ENCODE measurements around the gene USF2. TPM values are rescaled to one million over a fixed set of nuclear protein-coding genes. Genes with fewer than 3 reads are reported as not detected.
"Not testable (repeated sequence)": the region's sequence is repeated elsewhere in the genome, so short reads cannot be mapped to it uniquely, and the experiment has no call there.

The USF2 gene, protein sequence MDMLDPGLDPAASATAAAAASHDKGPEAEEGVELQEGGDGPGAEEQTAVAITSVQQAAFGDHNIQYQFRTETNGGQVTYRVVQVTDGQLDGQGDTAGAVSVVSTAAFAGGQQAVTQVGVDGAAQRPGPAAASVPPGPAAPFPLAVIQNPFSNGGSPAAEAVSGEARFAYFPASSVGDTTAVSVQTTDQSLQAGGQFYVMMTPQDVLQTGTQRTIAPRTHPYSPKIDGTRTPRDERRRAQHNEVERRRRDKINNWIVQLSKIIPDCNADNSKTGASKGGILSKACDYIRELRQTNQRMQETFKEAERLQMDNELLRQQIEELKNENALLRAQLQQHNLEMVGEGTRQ
- total RNA-seq (2014; rRNA removed; shearing (Covaris generic)), result 53.5 and 54.2 TPM in 2 replicates

DNA sequence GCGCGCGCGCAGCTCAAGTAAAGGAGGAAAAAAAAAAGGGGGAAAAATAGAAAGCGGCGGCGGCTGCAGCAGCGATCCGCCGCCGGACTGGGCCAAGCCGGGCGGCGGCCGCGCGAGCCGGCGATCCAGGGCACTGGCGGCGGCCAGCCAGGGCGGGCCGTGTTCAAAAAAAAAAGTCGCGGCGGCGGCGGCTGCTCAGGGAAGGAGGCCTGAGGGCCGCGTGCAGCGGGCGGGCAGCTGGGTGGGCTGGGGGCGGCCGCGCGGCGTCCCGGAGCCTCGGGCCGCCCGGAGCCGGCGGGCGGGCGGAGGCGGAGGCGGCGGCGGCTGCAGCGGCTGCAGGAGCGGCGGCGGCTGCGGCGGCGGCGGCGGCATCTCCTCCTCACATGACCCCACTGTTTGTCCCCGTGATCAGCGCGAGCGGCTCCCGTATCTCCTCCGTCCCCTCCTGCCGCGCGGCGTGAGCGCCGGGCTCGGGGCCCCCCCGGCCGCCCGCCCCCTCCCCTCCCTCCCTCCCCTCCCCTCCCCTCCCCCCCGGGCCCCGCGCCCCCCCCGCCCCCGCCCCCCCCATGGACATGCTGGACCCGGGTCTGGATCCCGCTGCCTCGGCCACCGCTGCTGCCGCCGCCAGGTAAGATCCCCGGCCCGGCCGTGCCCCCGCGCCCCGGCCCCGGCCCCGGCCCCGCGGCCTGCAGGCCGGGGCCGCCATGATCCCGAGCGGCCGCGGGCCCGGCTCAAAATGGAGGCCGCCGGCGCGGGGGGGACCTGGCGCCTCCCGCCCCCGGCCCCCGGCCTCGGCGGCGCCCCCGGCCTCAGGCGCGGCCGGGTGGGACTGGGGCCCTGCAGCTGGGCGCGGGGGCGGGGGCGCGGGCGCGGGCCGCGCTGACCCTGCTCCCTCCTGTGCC is at the start of gene USF2:
USF2 (plus strand) TSS at position 427 of the 902 bp plus-strand sequence; CDS start at position 567, 140 bp downstream.
- DNase-seq (ENCODE audit: low spot score), result peak; percentile 46

DNA sequence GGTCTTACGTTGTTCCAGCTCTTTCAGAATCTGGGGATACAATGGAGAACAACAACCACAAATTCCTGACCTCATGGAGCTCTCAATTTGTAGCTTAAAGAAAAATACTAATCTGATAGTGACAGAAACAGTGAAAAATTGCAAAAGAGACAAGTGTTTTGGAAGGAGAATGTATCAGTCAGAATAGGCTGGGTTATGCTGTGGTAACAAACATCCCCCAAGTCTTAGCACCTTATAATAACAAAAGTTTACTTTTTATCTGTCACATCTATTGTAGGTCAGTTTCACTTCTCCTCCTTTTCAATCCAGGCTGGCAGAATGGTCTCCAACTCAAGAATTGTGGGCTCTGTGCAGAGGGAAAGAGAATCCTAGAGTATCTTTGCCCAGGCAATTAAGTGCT is 49.8 kb upstream of the USF2 start:
- no peak for DNase-seq (ENCODE audit: low spot score)

DNA sequence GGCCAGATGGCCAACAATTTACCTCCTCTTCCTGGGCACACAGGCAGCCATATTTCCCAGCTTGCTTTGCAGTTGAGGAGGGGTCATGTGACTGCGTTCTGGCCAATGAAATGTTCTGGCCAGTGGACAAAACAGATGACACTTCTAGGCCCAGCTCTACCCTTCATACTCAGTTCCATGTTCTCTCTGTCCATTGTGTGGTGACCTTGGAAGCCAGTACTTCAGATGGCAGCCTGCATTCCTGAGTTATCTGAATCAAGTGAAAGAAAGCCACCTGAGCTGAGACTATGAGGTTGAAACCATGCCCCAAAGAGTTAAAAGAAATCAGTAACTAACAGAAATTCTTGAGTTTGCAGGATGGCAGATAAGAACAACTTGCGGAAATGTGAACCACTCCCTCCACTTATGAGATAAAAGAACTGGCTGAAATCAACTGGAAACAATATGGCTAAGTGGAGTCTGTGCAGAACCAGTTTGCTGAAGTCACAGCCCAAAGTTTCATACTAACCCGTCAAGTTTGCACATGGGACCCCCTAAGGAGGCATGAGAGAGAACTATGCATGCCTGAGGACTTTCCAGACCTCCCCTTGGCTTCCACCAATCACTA is 48.3 kb upstream of the USF2 start:
- DNase-seq (ENCODE audit: low spot score), result no peak

DNA sequence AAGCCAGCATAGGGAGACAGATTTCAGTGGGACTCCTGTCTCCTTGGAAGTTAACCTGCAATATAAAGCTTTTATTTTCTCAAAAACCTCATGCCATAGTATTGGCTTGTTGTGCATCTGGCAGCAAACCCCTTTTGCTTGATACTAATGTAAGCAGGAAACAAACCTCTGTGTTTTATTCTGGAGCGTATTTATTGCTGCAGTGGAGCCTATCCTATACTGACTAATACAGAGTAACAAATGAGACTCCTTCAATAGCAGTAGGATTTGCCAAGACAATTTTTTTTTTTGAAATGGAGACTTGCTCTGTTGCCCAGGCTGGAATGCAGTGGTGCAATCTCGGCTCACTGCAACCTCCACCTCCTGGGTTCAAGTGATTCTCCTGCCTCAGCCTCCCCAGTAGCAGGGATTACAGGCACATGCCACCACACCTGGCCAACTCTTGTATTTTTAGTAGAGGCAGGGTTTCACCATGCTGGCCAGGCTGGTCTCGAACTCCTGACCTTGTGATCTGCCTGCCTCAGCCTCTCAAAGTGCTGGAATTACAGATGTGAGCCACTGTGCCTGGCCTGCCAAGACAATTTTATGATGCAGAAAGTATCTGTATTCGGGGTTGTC is 47.7 kb upstream of the USF2 start:
- not testable (repeated sequence) for DNase-seq (ENCODE audit: low spot score)

DNA sequence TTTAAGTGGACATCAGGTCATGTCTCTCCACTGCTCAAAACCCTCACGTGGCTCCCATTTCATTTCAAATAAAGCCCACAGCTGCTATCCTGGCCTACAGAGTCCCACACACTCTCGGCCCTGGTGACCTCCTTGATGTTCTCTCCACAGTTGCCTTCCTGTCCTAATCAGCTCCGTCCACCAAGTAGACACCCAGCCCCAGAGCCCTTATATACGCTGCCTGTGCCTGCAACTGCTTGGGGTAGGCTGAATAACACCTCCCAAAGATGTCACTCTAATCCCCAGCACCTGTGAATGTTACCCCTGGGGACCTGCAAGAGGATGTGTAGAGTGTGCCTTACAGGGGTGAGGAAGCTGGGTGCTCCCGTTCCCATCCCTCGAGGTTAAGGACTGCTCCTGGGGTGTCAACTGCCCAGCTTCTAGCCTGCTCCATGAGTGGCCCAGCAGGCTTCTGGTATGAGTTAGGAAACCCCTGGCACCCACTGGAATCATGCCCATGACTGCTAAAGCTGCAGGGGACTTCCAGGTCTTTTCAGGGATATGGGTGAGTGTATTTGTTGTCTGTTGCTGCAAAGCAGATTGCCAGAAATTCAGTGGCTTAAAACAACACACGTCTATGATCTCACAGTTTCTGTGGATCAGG is 46.3 kb upstream of the USF2 start:
- DNase-seq (ENCODE audit: low spot score), result no peak

DNA sequence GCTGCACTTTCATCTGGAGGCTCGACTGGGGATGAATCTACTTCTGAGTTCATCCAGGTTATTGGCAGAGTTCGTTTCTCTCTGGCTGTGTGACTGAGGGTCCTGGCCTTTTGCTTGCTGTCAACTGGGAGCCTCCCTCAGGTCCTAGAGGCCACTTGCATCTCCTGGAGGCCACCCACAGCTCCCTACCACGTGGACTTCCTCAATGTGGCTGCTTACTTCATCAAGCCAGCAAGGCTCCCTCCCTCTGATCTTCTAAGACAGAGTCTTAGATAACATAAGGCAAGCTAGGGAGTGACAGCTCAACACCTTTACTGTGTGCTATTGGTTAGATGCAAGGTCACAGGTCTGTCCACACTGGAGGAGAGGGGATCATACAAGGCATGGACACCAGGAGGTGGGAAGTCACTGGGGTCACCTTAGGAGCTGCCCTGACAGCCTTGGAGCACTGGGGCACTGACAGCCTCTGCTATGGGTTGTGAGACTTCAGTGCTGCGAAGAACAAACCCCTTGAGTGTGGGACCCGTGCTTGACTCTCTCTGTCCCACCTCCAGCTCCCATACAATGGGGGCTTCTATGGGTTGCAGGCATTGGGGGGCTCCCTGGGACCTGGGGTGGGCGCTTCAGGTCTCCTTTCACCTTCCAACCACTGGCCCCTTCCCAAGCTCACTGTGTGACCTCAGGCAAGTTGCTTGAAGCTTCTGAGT is 45.5 kb upstream of the USF2 start:
- DNase-seq (ENCODE audit: low spot score), result no peak

DNA sequence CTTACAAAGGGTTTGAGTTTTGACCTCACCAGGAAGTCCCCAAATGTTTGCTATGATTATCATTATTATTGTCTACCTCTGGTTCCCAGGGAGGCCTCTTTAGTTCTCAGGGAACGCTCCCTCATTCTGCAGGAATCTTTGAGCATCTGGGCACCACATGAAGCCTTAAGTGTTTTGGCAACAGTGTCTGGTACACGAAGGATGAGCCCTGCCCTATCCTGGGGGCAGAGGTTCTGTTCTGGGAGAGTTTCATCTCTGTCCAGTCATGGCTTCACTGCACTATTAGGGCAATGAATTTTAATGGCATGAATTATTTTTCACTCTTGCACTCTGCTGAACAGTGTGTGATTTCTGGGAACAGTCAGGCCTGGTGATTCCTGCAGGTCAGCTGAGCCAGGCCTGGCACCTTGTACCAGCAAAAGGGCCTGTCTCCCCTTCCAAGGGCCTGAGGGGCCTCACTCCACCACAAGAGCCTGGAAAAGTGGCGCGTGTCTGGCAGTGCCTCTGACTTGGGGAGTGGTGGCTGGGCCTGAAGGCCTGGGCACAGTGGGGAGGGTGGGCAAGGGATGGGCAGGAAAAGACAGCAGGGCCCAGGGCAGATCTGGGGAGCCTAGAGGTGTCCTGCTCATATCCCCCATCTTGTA is 44.8 kb upstream of the USF2 start:
- DNase-seq (ENCODE audit: low spot score), result no peak

DNA sequence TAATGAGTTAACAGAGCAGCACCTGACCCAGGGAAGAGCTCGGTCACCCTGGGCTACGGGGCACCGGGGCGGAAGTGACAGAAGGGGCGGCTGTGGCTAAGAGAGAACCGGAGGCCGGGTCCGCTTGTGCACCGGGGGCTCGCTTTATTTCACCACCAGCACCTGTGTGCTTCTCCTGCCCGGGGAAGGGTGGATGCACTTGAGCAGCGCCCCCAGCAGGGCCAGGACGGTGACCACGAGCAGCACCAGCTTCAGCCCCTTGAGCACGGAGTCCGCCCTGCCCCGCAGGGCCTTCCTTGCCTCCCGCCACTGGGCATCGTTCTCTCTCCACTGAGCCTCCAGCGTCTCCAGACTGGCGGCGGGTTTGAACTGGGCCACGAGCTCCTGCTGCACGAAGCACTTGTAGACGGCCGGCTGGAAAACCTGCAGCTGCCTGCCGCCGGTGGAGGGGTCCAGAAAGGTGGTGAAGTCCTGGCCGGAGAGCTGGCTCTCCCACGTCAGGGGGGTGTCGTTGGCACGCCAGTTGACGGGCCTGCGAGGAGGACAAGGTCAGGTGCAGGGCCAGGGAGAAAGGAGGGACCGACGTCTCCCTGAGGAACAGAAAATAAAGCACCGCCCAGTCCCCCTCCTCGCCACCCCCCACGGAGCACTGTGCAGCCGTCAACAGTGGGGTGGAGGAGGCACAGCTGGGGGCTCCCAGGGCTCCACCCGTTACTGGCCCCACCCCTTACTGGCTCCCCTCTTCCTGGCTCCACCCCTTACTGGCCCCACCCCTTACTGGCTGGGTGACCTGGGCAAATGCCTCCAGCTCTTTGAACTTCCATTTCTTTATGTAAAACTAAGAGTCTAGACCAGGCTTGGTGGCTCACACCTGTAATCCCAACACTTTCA is 43.8 kb upstream of the USF2 start:
- no peak for DNase-seq (ENCODE audit: low spot score)

DNA sequence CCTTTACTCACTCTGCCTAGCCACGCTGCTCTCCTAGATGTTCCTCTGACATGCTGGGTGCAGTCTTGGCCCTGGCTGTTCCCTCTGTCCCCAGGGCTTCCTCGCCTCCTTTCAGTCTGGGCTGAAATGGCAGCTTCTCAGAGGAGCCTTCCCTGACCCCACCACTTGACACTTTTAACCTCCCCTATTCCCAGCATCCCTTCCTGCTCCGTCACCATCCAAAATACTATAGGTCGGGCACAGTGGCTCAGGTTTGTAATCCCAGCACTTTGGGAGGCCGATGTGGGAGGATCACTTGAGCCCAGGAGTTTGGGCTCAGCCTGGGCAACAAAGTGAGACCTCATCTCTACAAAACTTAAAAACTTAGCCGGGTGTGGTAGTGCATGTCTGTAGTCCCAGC is 42.8 kb upstream of the USF2 start:
- DNase-seq (ENCODE audit: low spot score), result no peak

DNA sequence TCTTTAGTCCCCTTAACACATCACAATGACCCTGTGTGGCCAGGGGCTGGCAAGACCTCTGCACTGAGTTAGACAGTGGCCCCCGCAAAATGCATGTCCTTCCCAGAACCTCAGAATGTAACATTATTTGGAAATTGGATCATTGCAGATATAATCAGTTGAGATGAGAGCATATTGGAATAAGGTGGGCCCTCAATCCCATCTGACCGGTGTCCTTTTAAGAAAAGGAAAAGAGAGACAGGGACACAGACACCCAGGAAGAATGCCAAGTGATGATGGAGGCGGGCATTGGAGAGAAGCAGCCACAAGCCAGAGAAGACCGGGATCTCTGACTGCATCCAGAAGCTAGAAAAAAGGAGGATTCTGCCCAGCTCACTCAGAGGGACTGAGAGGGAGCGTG is 42.0 kb upstream of the USF2 start:
- no peak for DNase-seq (ENCODE audit: low spot score)

DNA sequence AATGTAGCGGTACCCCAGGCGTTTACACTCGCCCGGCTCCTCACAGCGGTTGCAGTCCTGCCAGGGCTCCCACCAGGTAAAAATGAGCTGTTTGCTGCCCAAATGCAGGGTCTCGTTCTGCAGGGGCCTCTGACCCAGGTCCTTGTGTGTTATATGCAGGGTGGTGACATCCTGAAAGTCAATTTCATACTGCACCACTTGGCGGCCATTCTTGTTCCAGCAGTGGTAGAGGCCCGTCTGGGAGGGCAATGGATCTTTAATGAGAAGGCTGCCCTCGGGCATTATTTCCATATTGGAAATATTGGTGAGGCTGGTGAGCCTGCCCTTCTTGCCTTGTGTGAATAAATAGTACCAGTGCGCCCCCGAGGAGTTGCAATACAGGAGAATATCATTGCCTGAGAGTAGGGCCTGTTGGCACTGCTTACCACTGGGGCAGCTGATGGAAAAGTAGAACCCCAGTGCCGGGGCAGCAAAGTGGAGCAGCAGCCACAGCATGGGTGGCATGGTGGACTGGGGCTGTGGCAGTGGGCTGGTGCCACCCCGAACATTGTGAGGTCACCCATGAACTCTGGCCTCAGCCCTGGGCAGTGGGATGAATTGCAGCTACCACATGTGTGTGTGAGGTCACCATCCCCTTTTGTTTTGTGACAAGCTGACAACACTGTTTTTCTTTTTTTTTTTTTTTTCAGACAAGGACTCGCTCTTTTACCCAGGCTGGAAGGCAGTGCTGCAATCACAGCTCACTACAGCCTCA is 40.4 kb upstream of the USF2 start, which contains the start of gene FAM187B:
FAM187B (minus strand) TSS at position 563 of the 754 bp plus-strand sequence; CDS start at position 504, 59 bp downstream.
- no peak for DNase-seq (ENCODE audit: low spot score)

DNA sequence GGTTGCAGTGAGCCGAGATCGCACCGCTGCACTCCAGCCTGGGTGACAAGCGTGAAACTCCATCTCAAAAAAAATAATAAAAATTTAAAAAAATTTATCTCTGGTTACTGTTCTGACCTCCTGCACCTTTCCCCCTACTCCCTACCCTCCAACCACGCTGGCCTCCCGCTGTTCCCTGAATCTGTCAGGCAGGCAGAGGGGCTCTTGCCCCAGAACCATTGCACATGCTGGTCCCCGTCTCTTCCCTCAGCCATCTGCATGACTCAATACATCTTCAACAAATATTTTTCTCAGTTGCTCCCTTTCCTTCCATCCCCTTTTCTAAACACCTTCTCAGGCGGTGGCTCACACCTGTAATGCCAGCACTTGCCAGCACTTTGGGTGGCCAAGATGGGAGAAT is 39.2 kb upstream of the USF2 start:
- DNase-seq (ENCODE audit: low spot score), result no peak

DNA sequence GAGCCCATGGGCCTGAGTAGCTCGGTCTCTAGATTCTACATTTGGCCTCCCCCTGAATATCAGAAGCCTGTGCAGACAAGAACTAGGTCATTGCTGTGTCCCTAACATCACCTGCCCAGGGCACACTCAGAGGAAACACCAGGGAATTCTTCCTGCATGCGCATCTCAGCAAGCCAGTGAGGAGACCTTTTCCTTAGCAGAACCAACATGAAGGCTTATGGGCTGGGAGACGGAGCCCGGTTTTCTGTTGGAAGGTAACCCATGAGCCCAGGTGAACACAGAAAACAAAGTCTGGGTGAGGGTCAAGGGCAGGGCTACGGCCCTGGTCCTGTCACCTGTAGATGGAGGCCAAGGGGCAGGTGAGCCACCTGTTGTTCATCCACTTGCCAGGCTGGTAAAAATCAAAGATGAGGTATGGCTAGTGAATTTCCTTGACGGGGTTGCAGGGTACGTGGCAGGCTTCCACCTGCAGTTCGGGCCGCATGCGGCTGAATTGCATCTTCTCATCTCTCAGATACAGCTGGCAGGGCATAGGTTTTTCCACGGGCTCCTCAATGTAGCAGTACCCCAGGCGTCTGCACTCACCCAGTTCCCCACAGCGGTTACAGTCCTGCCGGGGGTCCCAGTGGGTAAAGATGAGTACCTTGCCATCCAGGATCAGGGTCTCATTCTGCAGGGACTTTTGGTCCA is 36.7 kb upstream of the USF2 start:
- DNase-seq (ENCODE audit: low spot score), result no peak

DNA sequence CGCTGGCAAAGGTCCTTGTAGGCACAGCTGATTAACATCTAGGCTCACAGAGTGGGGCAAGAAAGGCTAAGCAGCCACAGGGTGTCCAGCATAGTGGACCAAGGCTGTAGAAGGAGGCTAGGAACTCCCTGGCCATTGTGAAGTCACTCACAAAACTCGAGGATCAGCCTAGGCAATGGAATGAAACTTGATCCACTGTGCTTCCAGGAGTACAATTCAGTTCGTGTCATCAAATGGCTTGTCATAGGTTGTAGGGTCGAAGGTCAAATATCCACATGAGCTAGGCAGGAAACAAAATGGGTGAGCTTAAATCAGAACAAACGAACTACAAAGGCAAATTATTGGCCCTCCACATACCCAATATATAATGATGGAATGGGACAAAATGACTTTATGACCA is 35.9 kb upstream of the USF2 start:
- no peak for DNase-seq (ENCODE audit: low spot score)

DNA sequence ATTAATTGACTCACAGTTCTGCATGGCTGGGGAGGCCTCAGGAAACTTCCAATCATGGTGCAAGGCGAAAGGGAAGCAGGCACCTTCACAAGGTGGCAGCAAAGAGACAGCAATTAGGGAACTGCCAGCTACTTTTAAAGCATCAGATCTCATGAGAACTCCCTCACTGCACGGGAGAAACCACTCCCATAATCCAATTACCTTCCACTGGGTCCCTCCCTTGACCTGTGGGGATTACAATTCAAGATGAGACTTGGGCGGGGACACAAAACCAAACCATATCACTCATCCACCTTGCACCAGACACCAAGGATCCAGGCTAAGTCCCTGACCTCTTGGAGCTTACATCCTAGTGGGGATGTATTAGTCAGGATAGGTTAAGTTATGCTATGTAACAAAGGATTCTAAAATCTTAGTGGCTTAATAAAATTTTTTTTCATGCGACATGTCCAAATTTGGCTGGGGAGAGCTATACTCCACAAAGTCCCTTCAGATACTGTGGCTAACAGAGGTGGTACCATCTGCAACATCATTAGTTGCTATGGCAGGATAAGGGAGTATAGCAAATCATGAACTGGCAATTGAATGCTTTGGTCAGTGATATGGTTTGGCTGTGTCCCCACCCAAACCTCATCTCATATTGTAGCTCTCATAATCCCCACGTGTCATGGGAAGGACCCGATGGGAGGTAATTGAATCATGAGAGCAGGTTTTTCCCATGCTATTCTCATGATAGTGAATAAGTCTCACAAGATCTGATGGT is 31.9 kb upstream of the USF2 start:
- DNase-seq (ENCODE audit: low spot score), result no peak

DNA sequence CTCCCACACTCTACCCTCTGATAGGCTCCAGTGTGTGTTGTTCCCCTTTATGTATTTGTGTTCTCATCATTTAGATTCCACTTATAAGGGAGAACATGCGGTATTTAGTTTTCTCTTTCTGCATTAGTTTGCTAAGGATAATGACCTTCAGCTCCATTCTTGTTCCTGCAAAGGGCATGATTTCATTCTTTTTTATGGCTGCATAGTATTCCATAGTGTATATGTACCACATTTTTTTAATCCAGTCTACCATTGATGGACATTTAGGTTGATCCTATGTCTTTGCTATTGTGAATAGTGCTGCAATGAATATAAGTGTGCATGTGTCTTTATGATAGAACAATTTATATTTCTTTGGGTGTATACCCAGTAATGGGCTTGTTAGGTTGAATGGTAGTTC is 29.2 kb upstream of the USF2 start:
- not testable (repeated sequence) for DNase-seq (ENCODE audit: low spot score)

DNA sequence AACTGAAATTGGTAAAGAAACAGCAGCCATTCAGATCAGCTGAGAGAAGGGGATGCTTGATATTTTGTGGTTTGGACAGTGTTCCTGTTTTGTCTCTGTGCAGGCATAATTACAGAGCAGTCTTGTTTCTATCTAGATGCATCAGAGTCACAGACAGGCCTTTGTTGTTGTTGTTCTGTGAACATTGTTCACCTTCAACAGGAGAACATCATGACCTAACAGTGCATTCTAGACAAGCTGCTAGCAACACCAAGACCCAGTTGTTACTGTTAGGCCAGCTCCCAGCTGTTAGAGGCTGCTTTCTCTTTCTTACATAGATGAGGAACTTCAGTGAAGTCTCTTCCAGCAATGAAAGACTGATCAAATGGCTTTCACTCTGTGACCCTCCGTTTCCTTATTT is 28.4 kb upstream of the USF2 start:
- DNase-seq (ENCODE audit: low spot score), result no peak

Measured in A172 (cell line).